AG09319 (cell line): ENCODE results near the gene RAB3D.
A peak's percentile ranks its signal among the peaks of the same experiment; 100 is the strongest.
"Not testable (repeated sequence)": the region's sequence is repeated elsewhere in the genome, so short reads cannot be mapped to it uniquely, and the experiment has no call there.

ENCODE experiments used
- DNase-seq: peaks from one replicate; pipeline ENCODE4 v3.0.0-alpha.2; 2010; ENCODE audit warnings: low read depth; ENCODE audit errors: extremely low read depth
- TF ChIP-seq, protein P1 (sequence below): IDR thresholded peaks from 2 replicates; pipeline ENCODE4 v1.5.1; 2011; ENCODE audit warnings: low read depth, mild to moderate bottlenecking, inconsistent platforms, low read length, moderate library complexity

Gene RAB3D

DNA sequence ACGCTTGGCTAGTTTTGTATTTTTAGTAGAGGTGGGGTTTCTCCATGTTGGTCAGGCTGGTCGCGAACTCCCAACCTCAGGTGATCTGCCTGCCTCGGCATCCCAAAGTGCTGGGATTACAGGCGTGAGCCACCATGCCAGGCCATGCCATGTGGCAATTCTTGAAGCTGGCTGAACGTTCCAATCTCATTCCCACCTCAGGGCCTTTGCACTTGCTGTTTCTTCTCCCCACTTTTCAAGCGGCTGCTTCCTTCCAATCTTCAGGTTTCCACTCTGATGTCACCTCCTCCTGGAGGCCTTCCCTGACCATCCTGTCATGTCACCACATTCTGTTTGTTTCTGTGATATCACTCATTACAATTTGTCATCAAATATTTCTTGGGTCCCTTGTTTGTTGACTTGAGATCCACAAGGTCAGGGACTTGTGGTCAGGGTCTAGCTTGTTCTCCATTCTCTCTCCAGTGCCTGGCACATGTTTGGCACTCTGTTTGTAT, 40.4 kb upstream of the RAB3D start:
- DNase-seq: no peak

GRCh38 chr19:11379269-11379845, 39.9 kb upstream of the RAB3D start:
- not testable (repeated sequence) for DNase-seq

More for the DNA sequence above, 40.4 kb upstream of the RAB3D start:
- TF ChIP-seq, protein P1, sequence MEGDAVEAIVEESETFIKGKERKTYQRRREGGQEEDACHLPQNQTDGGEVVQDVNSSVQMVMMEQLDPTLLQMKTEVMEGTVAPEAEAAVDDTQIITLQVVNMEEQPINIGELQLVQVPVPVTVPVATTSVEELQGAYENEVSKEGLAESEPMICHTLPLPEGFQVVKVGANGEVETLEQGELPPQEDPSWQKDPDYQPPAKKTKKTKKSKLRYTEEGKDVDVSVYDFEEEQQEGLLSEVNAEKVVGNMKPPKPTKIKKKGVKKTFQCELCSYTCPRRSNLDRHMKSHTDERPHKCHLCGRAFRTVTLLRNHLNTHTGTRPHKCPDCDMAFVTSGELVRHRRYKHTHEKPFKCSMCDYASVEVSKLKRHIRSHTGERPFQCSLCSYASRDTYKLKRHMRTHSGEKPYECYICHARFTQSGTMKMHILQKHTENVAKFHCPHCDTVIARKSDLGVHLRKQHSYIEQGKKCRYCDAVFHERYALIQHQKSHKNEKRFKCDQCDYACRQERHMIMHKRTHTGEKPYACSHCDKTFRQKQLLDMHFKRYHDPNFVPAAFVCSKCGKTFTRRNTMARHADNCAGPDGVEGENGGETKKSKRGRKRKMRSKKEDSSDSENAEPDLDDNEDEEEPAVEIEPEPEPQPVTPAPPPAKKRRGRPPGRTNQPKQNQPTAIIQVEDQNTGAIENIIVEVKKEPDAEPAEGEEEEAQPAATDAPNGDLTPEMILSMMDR: no peak

DNA sequence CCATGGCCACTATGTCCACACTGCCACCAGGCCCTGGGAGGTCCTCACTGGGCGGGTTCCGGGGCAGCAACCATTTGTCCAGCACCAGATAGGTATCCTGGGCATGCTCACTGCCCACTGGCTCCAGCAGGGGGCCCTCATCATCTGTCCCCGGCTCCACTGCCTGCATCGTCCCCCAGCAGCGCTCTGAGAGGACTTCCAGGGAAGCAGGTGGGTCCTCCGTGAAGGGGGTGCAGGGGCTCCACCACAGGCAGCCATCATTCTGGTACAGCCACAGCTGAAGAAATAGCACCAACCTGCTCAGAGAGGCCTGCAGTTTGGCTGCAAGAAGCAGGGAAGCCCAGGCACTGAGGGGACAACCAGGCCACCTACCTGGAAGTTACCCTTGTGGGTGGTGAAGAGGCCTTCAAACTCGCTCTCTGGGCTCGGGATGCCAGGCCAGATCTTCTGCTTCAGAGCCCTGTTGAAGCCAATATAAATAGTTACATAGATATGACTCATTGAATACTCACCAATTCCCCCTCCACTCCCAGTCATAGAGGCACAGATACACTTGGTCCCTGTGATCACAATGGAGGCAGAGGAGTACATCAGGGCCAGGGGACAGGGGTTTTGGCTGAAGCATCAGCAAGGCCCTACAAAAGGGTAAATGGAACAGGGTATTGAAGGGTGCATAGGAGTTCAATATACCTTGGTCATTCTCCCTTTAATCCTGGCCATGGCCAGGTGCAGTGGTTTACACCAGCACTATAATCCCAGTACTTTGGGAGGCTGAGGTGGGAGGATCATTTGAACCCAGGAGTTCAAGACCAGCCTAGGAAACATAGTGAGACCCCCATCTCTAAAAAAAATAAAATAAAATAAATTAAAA, 39.1 kb upstream of the RAB3D start:
- TF ChIP-seq, protein P1: peak; percentile 59
- no peak for DNase-seq

- DNase-seq: no peak
- TF ChIP-seq, protein P1: no peak
Observed at GRCh38 chr19:11377756-11378155, 38.3 kb upstream of the RAB3D start.

GRCh38 chr19:11377237-11377636, 37.8 kb upstream of the RAB3D start:
- TF ChIP-seq, protein P1: no peak
- peak; percentile 45 for DNase-seq

DNA sequence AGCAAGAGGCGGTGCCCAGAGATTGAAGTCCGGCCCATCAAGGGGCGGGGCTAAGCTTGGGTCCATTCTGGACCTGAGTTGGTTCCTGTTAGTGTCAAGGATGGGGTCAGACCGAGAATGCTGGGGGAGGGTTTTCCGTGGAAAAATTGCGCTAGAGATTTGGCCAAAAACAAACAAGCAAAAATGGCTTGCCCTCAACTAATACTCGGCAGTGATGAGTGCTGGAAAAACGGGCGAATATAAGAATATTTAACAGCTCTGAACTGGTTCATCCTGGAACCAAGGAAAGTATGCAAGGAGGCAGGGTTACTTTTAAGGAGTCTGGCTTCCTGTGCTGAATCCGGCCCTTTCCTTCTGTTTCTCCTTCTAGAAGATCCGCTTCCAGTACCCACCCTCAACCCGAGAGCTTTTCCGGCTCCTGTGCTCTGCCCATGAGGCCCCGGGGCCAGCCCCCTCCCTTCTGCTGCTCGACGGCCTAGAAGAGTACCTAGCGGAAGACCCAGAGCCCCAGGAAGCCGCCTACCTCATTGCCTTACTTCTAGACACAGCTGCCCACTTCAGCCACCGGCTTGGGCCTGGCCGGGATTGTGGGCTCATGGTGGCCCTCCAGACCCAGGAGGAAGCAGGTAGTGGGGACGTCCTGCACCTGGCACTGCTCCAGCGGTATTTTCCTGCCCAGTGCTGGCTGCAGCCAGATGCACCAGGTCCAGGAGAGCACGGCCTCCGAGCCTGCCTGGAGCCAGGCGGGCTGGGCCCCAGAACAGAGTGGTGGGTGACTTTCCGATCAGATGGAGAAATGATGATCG, 35.9 kb upstream of the RAB3D start:
- no peak for DNase-seq
- TF ChIP-seq, protein P1: no peak

- DNase-seq: peak; percentile 99
- TF ChIP-seq, protein P1: no peak
Observed at GRCh38 chr19:11374433-11375142, 35.1 kb upstream of the RAB3D start, which contains the start of gene SWSAP1. TSS of gene SWSAP1 (plus strand) at chr19:11374666. CDS start at chr19:11374681, 15 bp downstream.
